Activated naive CD4-positive, alpha-beta T cell treated with anti-CD3 and anti-CD28 coated beads, Interleukin-2, amount 50 U/mL, for 72 hours (primary cell): Measurements from ENCODE around the gene NEU3. TPM values are rescaled to one million over a fixed set of nuclear protein-coding genes. Genes with fewer than 3 reads are reported as not detected.
"Not testable (repeated sequence)": the region's sequence is repeated elsewhere in the genome, so short reads cannot be mapped to it uniquely, and the experiment has no call there.

Experiments
- ATAC-seq, 2 donors: fragments of 150-1000 bp; cut with Tn5 transposase; 2 replicates each; pipeline ENCODE4 v1.10.0; 2021; ENCODE audit warnings: mild to moderate bottlenecking in 2 of 2, moderate library complexity in 2 of 2
- DNase-seq, 2 donors: peaks; one replicate each; pipeline ENCODE4 v3.0.0; 2021 to 2022; ENCODE audit warnings: low spot score in 2 of 2
- H3K27ac Mint-ChIP-seq, 2 donors: one replicate each; pipeline ENCODE4 v1.8.0; 2022; ENCODE audit warnings: mild to moderate bottlenecking in 2 of 2, mixed read lengths in 2 of 2
- H3K36me3 Mint-ChIP-seq, 2 donors: one replicate each; pipeline ENCODE4 v1.8.0; 2022; ENCODE audit warnings: mixed read lengths in 2 of 2
- H3K9me3 Mint-ChIP-seq, 2 donors: one replicate each; pipeline ENCODE4 v1.8.0; 2022; ENCODE audit warnings: mixed read lengths in 2 of 2
- total RNA-seq, 2 donors: library from RNA; stranded (reverse); gene quantifications; one replicate each; pipeline ENCODE4 v1.2.3, GENCODE V29; 2022

Gene NEU3, protein sequence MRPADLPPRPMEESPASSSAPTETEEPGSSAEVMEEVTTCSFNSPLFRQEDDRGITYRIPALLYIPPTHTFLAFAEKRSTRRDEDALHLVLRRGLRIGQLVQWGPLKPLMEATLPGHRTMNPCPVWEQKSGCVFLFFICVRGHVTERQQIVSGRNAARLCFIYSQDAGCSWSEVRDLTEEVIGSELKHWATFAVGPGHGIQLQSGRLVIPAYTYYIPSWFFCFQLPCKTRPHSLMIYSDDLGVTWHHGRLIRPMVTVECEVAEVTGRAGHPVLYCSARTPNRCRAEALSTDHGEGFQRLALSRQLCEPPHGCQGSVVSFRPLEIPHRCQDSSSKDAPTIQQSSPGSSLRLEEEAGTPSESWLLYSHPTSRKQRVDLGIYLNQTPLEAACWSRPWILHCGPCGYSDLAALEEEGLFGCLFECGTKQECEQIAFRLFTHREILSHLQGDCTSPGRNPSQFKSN
- total RNA-seq, result 10 to 100 TPM; 18.3 to 23.0 TPM

DNA sequence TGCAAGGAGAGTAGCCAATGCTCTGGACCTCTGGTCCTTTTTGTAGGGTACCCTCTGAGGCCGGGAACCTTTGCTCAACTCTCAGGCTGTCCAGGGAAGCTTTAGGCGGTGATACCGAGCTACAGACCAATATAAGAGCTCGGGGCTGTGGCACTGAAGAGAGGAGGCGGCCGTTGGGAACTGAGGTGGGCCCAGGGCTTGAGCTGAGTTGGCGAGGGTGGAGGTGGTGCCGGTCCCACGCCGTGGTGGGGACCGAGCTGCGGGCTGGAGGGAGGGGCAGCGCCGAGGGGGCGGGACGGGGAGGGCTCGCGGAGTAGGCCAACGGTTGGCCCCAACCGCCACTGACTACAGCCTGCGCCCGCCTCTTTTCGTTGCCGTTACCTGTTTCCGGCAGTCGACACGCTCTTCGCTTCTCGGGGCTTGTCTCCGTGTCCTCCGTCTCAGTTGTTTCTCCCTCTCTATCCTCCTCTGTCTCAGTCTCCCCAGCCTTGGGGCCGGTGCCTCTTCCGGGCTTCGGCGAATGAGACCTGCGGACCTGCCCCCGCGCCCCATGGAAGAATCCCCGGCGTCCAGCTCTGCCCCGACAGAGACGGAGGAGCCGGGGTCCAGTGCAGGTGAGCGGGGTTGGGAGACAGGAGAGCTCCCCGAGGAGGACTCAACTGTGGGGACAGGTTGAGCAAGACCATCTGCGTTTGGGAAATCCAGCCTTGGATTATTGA is at the start of gene NEU3:
Gene NEU3 (plus strand): TSS at position 393 of the 719 bp plus-strand sequence. CDS start 128 bp downstream, at position 521.
- ATAC-seq (peak; percentile 97), DNase-seq (peak; percentile 77 to 78)
- no peaks in the 10 kb centered on the region for H3K9me3 Mint-ChIP-seq
- H3K27ac Mint-ChIP-seq, result peak within 1 kb of the TSS; percentile 89 to 92
- peaks cover 7% of the 10 kb centered on the region in 2 donors for H3K36me3 Mint-ChIP-seq

DNA sequence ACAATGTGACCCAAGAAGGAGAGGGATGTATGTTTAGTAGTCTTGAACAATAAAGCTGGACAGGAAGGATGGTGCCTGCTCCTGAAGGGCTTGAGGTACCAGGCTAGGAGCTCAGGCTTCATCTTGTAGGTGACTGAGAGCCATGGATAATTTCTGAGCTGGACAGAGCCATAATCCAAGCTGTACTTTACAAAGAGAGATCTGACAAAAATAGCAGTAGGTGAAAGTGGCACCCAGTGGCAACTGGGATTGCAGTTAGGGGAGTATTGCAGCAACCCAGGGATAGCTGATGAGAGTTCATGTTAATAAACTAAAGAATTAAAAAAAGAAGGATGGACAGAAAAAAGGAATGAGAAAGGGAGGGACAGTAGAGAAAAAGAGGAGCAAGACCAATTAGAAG is 47.2 kb upstream of the NEU3 start:
- no peak for ATAC-seq
- peaks cover 0 to 7% of the 10 kb centered on the region in 2 donors for H3K36me3 Mint-ChIP-seq
- H3K9me3 Mint-ChIP-seq, result no peaks in the 10 kb centered on the region

DNA sequence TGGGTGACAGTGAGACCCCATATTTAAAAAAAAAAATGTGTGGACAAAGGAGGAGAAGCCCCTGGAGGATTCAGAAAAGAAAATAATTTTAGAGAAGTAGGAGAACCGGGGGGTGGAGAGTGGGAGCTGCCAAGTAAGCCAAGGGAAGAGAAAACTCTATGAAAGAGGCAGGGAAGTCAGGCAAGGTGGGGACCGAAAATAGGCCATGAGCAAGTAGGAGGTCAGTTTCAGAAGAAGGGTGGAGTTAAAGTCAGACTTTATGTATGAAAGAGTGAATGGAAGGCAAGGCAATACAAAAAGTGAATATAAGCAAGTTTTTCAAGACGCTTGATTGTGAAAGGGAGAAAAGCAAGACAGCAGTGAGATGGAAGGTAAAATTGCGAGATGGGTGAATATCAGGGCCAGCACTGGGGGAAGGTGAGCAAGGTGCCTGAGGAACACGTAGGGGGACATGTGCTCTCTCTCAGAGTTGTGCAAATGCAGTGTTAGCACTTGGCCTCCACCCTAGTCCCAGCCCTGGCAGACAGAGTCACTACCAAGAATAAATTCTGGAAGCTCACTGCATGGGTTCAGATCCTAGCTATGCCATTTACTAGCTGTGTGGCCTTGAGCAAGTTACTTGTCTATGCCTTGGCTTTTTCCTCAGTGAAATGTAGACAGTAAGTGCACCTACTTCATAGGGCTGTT is 46.5 kb upstream of the NEU3 start:
- no peaks in the 10 kb centered on the region for H3K9me3 Mint-ChIP-seq
- ATAC-seq (no peak), DNase-seq (no peak)
- peak overlapping the region in 1 of 2 donors; percentile 19 for H3K27ac Mint-ChIP-seq
- H3K36me3 Mint-ChIP-seq, result peaks cover 0 to 7% of the 10 kb centered on the region in 2 donors

More for the DNA sequence above, 47.2 kb upstream of the NEU3 start:
- DNase-seq, result no peak
- no peak overlapping the region for H3K27ac Mint-ChIP-seq

DNA sequence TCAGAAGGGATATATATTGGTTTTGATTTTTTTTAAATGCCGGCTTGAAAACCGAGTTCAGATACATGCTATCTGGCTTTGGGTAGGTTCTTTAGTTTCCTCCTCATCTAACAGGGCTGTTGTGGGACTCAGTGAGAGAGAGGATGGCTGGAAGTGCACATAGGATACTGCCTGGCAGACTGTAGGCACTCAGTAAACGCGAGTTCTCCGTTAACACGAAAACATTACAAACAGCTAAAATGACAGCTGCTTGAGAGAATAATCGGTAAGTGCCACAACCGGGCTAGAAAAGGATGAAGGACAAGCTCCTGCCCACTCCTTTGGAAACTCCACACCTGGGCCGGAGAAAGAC is 40.2 kb upstream of the NEU3 start:
- peaks cover 27 to 28% of the 10 kb centered on the region in 2 donors for H3K36me3 Mint-ChIP-seq

DNA sequence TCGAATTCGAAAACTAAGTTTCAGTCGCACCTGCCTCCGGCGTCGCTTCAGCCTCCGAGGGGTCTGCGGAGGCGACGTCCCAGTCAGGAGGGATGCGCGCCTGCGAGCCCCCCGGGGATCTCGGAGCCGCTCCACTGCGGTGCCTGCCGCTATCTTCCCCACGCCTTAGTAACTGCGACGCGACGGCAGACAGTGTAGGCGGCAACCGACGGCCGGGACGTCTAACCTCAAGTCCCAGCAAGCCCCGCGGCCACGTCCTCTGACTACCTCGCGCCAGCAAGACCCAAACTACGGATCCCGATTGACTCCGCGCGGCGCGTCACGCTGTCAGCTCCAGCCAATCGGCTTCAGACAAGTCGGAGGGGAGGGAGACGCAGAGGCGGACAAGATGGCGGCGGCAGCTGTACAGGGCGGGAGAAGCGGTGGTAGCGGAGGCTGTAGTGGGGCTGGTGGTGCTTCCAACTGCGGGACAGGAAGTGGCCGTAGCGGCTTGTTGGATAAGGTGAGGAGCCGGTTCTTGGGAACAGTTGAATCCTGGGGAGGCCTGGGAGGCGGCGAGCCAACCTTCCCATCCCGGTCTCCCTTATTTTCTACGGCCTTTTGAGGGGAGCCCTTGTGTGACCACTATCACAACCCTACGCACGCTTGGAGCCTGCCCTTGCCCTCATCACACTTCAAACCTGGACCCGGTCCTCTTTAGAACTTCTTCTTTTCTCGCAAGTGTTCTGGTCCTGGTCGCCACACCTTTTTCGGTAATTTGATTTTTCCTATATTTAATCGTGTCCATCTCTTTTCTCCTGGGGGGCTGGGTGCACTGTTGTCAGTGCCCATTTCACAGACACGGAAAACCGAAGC is 39.6 kb upstream of the NEU3 start, which contains the start of the genes SPCS2 and XRRA1:
Gene SPCS2 (plus strand): TSS at position 369 of the 855 bp plus-strand sequence. CDS start 20 bp downstream, at position 389.
Gene XRRA1 (minus strand): TSS at position 194 of the 855 bp plus-strand sequence. CDS start 8,213 bp downstream, outside the sequence.
- ATAC-seq, result peak; percentile 99 to 100
- Mint-ChIP-seq H3K27ac (peak within 1 kb of the TSS; percentile 96 to 97), H3K36me3 (peaks cover 27 to 28% of the 10 kb centered on the region in 2 donors), H3K9me3 (no peaks in the 10 kb centered on the region)
- peak; percentile 95 to 98 for DNase-seq

More for the DNA sequence above, 40.2 kb upstream of the NEU3 start:
- Mint-ChIP-seq H3K27ac (peak overlapping the region; percentile 96 to 97), H3K9me3 (no peaks in the 10 kb centered on the region)
- ATAC-seq, result peak; percentile 16 to 21
- DNase-seq, result no peak

DNA sequence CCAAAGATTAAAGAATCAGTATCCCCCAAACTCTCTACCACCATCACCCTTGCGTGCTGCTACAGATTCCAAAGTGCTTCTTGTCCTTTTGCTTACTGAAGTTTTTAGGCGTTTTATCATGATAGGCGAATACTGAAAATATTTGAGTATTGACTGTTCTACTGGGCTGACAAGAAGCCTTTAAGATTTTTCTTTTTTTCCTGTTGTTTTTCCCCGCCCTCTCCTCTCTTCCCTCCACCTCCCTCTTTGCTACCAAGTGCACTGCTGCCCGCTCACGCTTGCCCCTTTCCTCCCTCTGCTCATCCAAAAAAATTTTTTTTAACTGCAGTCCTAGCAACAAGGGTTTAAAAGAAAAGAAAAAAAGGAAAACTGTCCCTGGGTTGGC is 39.0 kb upstream of the NEU3 start:
- DNase-seq (no peak), ATAC-seq (no peak)
- Mint-ChIP-seq H3K36me3 (peaks cover 27 to 28% of the 10 kb centered on the region in 2 donors), H3K27ac (peak overlapping the region; percentile 96 to 97), H3K9me3 (no peaks in the 10 kb centered on the region)

DNA sequence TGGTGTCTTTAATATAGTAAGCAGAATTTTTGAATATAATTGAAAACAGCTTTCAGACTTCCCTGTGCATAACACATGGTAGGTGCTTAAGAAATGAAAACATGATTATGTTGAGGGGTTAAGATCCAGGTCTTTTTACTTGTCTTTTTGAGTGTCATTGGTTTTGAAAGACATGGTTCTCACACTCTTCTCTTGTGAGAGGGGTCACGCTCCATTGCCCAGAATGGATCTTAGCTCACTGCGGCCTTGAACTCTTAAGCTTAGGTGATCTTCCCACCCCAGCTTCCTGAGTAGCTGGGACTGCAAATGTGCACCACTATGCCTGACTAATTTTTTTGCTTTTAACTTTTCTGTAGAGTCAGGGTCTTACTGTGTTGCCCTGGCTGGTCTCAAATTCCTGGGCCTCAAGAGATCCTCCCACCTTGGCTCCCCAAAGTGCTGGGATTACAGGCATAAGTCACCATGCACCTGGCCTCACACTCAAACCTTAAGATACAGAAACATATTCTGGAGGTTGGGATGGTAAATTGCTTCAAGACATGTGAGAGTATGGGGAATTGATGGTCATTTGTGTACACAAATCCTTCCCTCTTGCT is 38.3 kb upstream of the NEU3 start:
- Mint-ChIP-seq H3K36me3 (peaks cover 27 to 28% of the 10 kb centered on the region in 2 donors), H3K9me3 (no peaks in the 10 kb centered on the region), H3K27ac (peak overlapping the region; percentile 96 to 97)
- no peak for DNase-seq
- ATAC-seq, result no peak

DNA sequence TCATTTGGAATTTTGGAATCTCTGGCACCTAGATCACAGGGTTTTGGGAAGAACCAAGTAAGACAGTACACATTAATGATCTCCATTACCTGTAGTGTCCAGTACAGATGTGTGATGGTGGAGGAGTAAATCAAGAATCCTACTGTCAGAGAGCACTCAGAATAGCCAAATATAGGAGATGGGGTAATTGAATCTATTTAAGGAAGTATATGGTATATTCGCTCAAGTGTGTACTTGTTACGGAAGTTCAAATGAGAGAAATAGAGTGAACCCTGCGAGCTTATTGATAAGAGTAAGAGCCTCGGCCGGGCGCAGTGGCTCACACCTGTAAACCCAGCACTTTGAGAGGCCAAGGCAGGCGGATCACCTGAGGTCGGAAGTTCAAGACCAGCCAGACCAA is 37.5 kb upstream of the NEU3 start:
- H3K36me3 Mint-ChIP-seq, result peaks cover 27 to 28% of the 10 kb centered on the region in 2 donors
- H3K9me3 Mint-ChIP-seq, result no peaks in the 10 kb centered on the region
- no peak for ATAC-seq
- no peak for DNase-seq
- peak overlapping the region in 1 of 2 donors; percentile 19 for H3K27ac Mint-ChIP-seq

DNA sequence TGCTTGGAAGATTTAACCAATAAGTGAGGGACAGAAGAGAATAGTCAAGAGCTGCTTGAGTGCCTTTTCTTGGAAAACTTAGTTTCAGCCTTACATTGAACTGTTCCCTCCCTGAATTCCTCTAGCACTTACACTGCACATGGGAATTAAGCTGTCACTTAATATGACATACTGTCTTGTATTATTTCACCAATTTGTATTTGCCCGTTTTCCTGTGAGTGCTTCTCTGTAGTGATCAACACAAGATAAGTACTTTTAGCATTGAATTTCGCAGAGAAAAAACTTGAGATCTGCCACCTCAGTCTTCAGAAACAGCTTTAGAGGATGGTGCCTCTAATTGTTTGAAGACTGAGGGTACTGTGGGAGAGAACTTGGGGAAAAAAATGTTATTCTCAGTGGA is 36.0 kb upstream of the NEU3 start:
- peaks cover 27 to 28% of the 10 kb centered on the region in 2 donors for H3K36me3 Mint-ChIP-seq
- DNase-seq (no peak), ATAC-seq (no peak)
- H3K9me3 Mint-ChIP-seq, result no peaks in the 10 kb centered on the region
- no peak overlapping the region for H3K27ac Mint-ChIP-seq

DNA sequence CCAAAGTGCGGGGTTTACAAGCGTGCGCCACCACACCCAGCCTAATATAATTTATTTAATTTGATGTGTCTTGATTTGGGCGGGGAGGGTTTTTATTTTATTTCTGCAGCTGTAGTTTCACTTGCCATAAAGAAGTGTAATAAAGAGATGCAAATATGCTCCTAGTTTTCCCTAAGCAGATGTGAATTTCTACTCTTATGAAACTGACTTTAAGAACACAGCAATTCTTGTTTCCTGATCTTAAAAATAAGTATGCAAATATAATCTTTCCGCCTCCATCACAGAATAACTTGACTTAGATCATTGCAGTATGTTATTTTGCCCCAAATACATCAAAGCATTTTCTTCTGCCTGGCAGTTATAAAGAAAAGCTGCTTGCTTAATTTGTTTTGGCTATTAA is 35.3 kb upstream of the NEU3 start:
- DNase-seq (no peak), ATAC-seq (no peak)
- no peaks in the 10 kb centered on the region for H3K9me3 Mint-ChIP-seq
- peaks cover 27 to 28% of the 10 kb centered on the region in 2 donors for H3K36me3 Mint-ChIP-seq
- H3K27ac Mint-ChIP-seq, result no peak overlapping the region

DNA sequence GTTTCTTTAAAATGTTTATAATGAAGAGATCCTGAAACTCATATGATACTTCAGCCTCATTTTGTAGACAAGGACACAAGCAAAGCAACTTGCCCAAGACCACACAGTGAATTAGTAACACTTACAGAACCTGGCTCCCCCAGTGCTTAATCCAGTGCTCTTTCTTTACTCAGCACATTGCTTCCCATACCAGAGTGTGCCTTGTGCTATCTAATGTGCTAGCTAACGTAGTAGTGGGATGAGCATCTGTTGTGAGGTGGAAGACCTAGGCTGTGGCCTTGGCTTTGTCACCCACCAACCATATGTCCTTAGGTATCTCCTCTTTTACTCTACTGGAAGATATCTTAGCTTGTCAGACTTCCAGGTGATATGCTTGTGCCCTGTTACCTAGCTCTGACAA is 34.5 kb upstream of the NEU3 start:
- no peak for ATAC-seq
- H3K36me3 Mint-ChIP-seq, result peaks cover 20% of the 10 kb centered on the region in 2 donors
- no peak for DNase-seq
- H3K9me3 Mint-ChIP-seq, result no peaks in the 10 kb centered on the region
- no peak overlapping the region for H3K27ac Mint-ChIP-seq

DNA sequence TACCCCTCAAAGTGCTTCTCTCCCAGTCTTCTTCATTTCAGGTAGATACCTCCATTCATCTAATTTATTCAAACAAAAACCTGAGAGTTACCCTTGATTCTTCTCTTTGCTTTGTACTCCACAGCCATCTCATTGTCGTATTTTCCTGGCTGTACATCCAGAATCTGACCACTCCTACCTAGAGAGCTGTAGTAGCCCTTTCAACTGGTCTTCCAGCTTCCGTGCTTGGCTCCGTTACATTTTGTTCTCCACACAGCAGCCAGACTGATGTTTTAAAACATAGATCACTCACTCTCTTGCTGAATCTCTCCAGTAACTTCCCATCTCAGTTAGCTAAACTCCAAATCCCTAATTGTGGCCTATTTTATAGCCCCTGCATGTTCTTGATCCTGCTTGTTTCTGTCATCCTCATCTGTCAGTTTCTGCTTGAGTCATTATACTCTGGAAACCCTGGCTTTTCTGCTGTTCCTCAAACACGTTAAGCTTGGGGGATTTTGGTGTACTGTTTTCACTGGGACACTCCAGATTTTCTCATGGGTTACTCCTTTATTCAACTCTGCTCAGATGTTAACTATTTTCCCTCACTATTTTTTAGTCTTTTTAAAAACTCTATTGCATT is 32.2 kb upstream of the NEU3 start:
- peak overlapping the region in 1 of 2 donors; percentile 0 for H3K27ac Mint-ChIP-seq
- H3K36me3 Mint-ChIP-seq, result no peaks in the 10 kb centered on the region
- ATAC-seq, result no peak
- no peak for DNase-seq
- H3K9me3 Mint-ChIP-seq, result no peaks in the 10 kb centered on the region

DNA sequence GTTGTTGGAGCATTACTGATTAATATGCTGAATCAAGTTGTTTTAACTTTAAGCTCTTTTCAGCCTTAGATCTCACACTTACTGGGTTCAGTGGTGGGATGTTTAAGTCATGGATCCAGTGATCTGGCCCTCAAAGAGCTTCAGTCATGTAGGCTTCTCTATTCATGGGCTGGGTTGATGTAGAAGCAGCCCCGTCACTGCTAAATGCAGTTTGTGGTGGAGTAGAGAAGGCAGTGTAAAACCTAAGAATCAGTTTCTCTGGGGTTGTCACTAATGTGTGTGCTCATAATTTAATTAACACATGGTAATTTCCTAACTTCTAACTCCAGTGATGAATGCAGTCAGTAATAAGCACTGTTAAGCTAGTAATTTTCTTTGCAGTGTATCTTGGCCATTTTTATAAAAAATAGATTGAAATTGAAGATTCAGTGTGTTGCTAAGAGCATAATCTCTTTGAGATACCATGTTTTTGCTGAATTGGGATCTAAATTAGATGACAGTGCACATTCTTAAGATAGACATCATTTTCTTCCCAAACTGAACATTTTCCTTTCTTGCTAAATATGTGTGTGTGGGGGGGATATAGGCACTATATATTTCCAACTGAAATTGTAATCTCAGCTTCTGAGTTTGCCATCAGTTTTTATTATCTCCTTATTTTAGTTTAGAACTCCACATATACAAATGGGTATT is 30.6 kb upstream of the NEU3 start:
- Mint-ChIP-seq H3K36me3 (no peaks in the 10 kb centered on the region), H3K27ac (no peak overlapping the region), H3K9me3 (no peaks in the 10 kb centered on the region)
- DNase-seq (no peak), ATAC-seq (no peak)

DNA sequence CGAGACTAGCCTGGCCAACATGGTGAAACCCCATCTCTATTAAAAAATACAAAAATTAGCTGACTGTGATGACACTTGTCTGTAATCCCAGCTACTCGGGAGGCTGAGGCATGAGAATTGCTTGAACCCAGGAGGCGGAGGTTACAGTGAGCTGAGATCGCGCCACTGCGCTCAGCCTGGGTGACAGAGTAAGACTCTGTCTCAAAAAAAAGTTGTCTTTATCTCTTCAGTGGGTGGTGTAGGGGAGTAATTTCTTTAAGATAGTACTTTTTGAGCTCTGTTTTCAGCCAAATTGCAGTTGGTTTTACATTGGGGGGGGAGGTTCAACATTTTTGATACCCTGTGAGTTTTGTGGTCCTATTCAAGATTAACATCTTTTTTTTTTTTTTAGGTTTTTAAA is 28.6 kb upstream of the NEU3 start:
- DNase-seq, ATAC-seq, H3K27ac Mint-ChIP-seq, H3K36me3 Mint-ChIP-seq, H3K9me3 Mint-ChIP-seq: not testable (repeated sequence)

DNA sequence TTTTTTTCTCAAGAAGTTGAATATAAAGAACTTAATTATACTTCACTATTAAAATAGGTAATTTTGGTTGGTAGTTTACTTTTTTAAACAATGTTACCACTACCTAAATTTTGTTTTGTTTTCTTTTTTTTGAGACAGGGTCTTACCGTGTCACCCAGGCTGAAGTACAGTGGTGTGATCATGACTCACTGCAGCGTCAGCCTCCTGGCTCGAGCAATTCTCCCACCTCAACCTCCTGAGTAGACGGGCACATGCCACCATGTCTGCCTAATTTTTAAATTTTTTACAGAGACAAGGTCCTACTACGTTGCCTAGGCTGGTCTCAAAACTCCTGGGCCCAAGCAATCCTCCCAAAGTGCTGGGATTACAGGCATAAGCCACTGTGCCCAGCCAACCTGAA is 22.1 kb upstream of the NEU3 start:
- Mint-ChIP-seq H3K36me3 (no peaks in the 10 kb centered on the region), H3K9me3 (no peaks in the 10 kb centered on the region), H3K27ac (no peak overlapping the region)
- DNase-seq, result no peak
- ATAC-seq, result no peak
